ENCODE measurements around the gene TFEC.

- TF ChIP-seq POLR2A (IDR thresholded peaks at IDR 0.05; ENCODE audit: low read depth, low read length) (no peak), POLR2AphosphoS5 (IDR thresholded peaks at IDR 0.05; ENCODE audit: low read depth, low read length) (no peak), TAF1 (IDR thresholded peaks at IDR 0.05; ENCODE audit: low read depth, low read length) (no peak), POU2F2 (IDR thresholded peaks at IDR 0.05; ENCODE audit: low read depth, low read length) (no peak), PAX5 (IDR thresholded peaks at IDR 0.05; ENCODE audit: insufficient read depth, low read length, severe bottlenecking) (no peak)
Observed at GRCh38 chr7:116024826-116025809, 5.4 kb downstream of the TFEC start.

All from GM12891 (cell line).